GM12892 (cell line): ENCODE results near the gene POPDC2.

Experiments
- POLR2A ChIP-seq: IDR thresholded peaks from 2 replicates; pipeline ENCODE4 v1.6.1; 2011; ENCODE audit warnings: low read depth, low read length, control low read depth
- POLR2AphosphoS5 ChIP-seq: IDR thresholded peaks from 2 replicates; pipeline ENCODE4 v1.6.1; 2011; ENCODE audit warnings: low read depth, low read length, control low read depth
- TAF1 ChIP-seq: IDR thresholded peaks from 2 replicates; pipeline ENCODE4 v1.6.1; 2011; ENCODE audit warnings: low read depth, mild to moderate bottlenecking, control low read depth, low read length, borderline replicate concordance

DNA sequence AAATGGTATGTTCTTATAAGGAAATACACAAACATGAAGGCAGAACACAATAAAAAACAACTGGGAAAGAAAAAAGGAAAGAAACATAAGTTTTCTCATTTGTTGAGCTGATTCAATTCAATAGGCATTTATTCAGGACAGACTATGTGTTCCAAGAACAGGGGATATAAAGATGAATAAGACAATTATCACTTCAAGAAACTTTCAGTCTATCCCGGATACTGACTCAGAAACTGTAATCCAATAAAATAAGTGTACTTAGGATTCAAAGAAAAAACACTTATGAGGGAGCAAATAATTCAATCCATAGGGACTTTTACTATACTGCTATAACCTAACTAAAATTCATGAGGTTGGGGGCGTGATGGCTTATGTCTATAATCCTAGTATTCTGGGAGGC, 3.5 kb upstream of the POPDC2 start:
- TF ChIP-seq POLR2AphosphoS5: no peak
- TF ChIP-seq POLR2A: no peak
- TF ChIP-seq TAF1: no peak
